HL-60 (cell line): ENCODE data around the gene MANBA.

Experiments used
- DNase-seq, 2 experiments: peaks; one replicate each; pipeline ENCODE4 v3.0.0-alpha.2; 2010 to 2020; ENCODE audit warnings: low read depth in 1 of 2, low spot score in 1 of 2
- H3K27ac ChIP-seq: fragments of 250-450 bp; sonication (Bioruptor Pico); replicated peaks from 2 replicates; pipeline ENCODE4 v1.5.1; 2020; ENCODE audit warnings: mild to moderate bottlenecking, moderate library complexity
- H3K27me3 ChIP-seq: fragments of 250-450 bp; sonication (Bioruptor Pico); 2 replicates; pipeline ENCODE4 v1.5.1; 2021; ENCODE audit warnings: mild to moderate bottlenecking, moderate library complexity; ENCODE audit not compliant: insufficient read depth, poor library complexity, severe bottlenecking
- H3K4me3 ChIP-seq: replicated peaks from 2 replicates; pipeline ENCODE4 v1.5.1; 2011; ENCODE audit warnings: mild to moderate bottlenecking, control low read depth, low read length; ENCODE audit not compliant: insufficient read depth
- CTCF ChIP-seq: IDR thresholded peaks from one replicate; pipeline ENCODE4 v1.5.1; 2011; ENCODE audit warnings: low read length, control low read depth, inconsistent platforms; ENCODE audit not compliant: insufficient read depth
- GABPA ChIP-seq: IDR thresholded peaks from 2 replicates; pipeline ENCODE4 v1.6.1; 2012; ENCODE audit warnings: low read depth
- POLR2AphosphoS5 ChIP-seq: IDR thresholded peaks from 2 replicates; pipeline ENCODE4 v1.6.1; 2012; ENCODE audit warnings: low read depth
- REST ChIP-seq: IDR thresholded peaks from 2 replicates; pipeline ENCODE4 v1.6.1; 2012; ENCODE audit warnings: low read depth; ENCODE audit not compliant: insufficient replicate concordance
- SPI1 ChIP-seq: IDR thresholded peaks from 2 replicates; pipeline ENCODE4 v1.6.1; 2012; ENCODE audit warnings: low read depth, mild to moderate bottlenecking, borderline replicate concordance

Gene MANBA

GRCh38 chr4:102678695-102679335 lies 82.0 kb downstream of the MANBA start:
- H3K4me3 ChIP-seq: no peak overlapping the region
- DNase-seq: no peak
- TF ChIP-seq SPI1: no peak
- TF ChIP-seq CTCF: no peak
- no peak for TF ChIP-seq GABPA
- TF ChIP-seq REST: no peak
- TF ChIP-seq POLR2AphosphoS5: no peak
- no peak overlapping the region for H3K27ac ChIP-seq
- H3K27me3 ChIP-seq: no peaks in the 10 kb centered on the region

- Histone ChIP-seq H3K27ac (no peak overlapping the region), H3K27me3 (no peaks in the 10 kb centered on the region), H3K4me3 (no peak overlapping the region)
- no peak for DNase-seq
- TF ChIP-seq REST (no peak), POLR2AphosphoS5 (no peak), GABPA (no peak), CTCF (no peak)
Measured at GRCh38 chr4:102678107-102678506, 82.7 kb downstream of the MANBA start.

GRCh38 chr4:102675141-102675540 lies 85.6 kb downstream of the MANBA start:
- Histone ChIP-seq H3K27me3 (no peaks in the 10 kb centered on the region), H3K4me3 (no peak overlapping the region), H3K27ac (no peak overlapping the region)
- TF ChIP-seq POLR2AphosphoS5 (no peak), CTCF (no peak), REST (no peak), GABPA (no peak), SPI1 (no peak)
- no peak for DNase-seq
